ENCODE measurements around the gene PEX5L. TPM values are rescaled to one million over a fixed set of nuclear protein-coding genes. Genes with fewer than 3 reads are reported as not detected.

Gene PEX5L
- polyA plus RNA-seq, 1 of the 3 experiments (the other 2 are of a cell fraction): not detected

DNA sequence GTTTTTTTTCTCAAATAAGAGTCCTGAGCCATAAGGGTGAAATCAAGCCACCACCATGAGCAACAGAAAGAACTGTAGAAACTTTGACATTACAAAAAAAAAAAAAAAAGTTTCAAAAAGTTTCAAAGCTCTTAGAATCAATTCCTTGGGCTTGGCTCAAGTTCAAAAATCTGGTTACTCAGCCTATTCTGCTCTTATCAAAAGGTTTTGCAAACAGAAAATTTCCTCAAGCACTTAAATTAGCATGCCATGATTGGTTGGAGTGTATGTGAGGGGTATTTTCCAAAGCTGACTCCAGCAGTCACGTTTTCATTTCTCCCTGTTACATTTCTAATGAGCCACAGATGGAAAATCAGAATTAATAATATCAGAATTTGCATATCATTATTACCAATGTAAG, 12.1 kb upstream of the PEX5L start:
- no peak overlapping the region for H3K4me2 ChIP-seq
- H3K4me3 ChIP-seq (ENCODE audit: low read depth in 2 of 2, low read length in 1 of 2): no peak overlapping the region
- no peaks in the 10 kb centered on the region for H3K79me2 ChIP-seq (ENCODE audit: insufficient read depth)
- TF ChIP-seq, protein P1, sequence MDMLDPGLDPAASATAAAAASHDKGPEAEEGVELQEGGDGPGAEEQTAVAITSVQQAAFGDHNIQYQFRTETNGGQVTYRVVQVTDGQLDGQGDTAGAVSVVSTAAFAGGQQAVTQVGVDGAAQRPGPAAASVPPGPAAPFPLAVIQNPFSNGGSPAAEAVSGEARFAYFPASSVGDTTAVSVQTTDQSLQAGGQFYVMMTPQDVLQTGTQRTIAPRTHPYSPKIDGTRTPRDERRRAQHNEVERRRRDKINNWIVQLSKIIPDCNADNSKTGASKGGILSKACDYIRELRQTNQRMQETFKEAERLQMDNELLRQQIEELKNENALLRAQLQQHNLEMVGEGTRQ (IDR thresholded peaks at IDR 0.05; ENCODE audit: borderline replicate concordance, low read depth, low read length): no peak
- TF ChIP-seq GABPA (IDR thresholded peaks at IDR 0.05; ENCODE audit: low read depth): no peak
- TF ChIP-seq FOXM1 (IDR thresholded peaks at IDR 0.05; ENCODE audit: low read depth): no peak
- TF ChIP-seq TAF1 (IDR thresholded peaks at IDR 0.05; ENCODE audit: borderline replicate concordance, low read depth, low read length): no peak
- no peak for TF ChIP-seq SMC3 (IDR thresholded peaks at IDR 0.05; ENCODE audit: low read depth, low read length)
- TF ChIP-seq TEAD4 (IDR thresholded peaks at IDR 0.05; ENCODE audit: borderline replicate concordance, insufficient read depth): no peak
- no peak for TF ChIP-seq YY1 (IDR thresholded peaks at IDR 0.05; ENCODE audit: low read depth)
- TF ChIP-seq, protein P2, sequence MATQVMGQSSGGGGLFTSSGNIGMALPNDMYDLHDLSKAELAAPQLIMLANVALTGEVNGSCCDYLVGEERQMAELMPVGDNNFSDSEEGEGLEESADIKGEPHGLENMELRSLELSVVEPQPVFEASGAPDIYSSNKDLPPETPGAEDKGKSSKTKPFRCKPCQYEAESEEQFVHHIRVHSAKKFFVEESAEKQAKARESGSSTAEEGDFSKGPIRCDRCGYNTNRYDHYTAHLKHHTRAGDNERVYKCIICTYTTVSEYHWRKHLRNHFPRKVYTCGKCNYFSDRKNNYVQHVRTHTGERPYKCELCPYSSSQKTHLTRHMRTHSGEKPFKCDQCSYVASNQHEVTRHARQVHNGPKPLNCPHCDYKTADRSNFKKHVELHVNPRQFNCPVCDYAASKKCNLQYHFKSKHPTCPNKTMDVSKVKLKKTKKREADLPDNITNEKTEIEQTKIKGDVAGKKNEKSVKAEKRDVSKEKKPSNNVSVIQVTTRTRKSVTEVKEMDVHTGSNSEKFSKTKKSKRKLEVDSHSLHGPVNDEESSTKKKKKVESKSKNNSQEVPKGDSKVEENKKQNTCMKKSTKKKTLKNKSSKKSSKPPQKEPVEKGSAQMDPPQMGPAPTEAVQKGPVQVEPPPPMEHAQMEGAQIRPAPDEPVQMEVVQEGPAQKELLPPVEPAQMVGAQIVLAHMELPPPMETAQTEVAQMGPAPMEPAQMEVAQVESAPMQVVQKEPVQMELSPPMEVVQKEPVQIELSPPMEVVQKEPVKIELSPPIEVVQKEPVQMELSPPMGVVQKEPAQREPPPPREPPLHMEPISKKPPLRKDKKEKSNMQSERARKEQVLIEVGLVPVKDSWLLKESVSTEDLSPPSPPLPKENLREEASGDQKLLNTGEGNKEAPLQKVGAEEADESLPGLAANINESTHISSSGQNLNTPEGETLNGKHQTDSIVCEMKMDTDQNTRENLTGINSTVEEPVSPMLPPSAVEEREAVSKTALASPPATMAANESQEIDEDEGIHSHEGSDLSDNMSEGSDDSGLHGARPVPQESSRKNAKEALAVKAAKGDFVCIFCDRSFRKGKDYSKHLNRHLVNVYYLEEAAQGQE (IDR thresholded peaks at IDR 0.05; ENCODE audit: low read depth, low read length): no peak
- no peak for TF ChIP-seq GATA2 (CRISPR knock-in tag; IDR thresholded peaks at IDR 0.05)
- no peak for TF ChIP-seq TCF12 (IDR thresholded peaks at IDR 0.05)
- no peak for TF ChIP-seq RXRA (IDR thresholded peaks at IDR 0.05; ENCODE audit: borderline replicate concordance, low read depth)
- no peak for TF ChIP-seq MXI1 (IDR thresholded peaks at IDR 0.05; ENCODE audit: low read depth, low read length)
- TF ChIP-seq USF1 (IDR thresholded peaks at IDR 0.05; ENCODE audit: borderline replicate concordance, low read depth): no peak
- no peak for TF ChIP-seq EZH2phosphoT487 (IDR thresholded peaks at IDR 0.05; ENCODE audit: borderline replicate concordance, low read depth)
- no peak for TF ChIP-seq MEF2A (IDR thresholded peaks at IDR 0.05; ENCODE audit: borderline replicate concordance, low read depth)
- no peak for TF ChIP-seq IRF3 (IDR thresholded peaks at IDR 0.05; ENCODE audit: low read depth, low read length)
- H2AFZ ChIP-seq (ENCODE audit: low read depth): no peak overlapping the region
- CTCF ChIA-PET: no interaction called here
- H3K9ac ChIP-seq: no peak overlapping the region
- no peaks in the 10 kb centered on the region for H3K9me3 ChIP-seq
- DNase-seq: no peak
- no peaks in the 10 kb centered on the region for H3K9me2 ChIP-seq
- H3K27me3 ChIP-seq (ENCODE audit: insufficient read depth): no peaks in the 10 kb centered on the region
- no peak overlapping the region for H3K27ac ChIP-seq (ENCODE audit: low read depth in 2 of 2, low read length in 1 of 2)
- 0% methylated on average over 1 of the region's 1 CpG for WGBS (ENCODE audit: low lambda C conversion rate)
- no peaks in the 10 kb centered on the region for H3F3A ChIP-seq (replicated peaks; ENCODE audit: insufficient read depth)
- no peaks in the 10 kb centered on the region for H3K4me1 ChIP-seq (ENCODE audit: control insufficient read depth in 1 of 2, insufficient read depth in 2 of 2, low read depth in 1 of 2, low read length in 1 of 2)
- no peaks in the 10 kb centered on the region for H4K20me1 ChIP-seq (ENCODE audit: insufficient read depth)
- POLR2A ChIA-PET: no interaction called here
- H3K36me3 ChIP-seq (replicated peaks in 1 of 2; ENCODE audit: control insufficient read depth in 1 of 2, insufficient read depth in 2 of 2, low read length in 1 of 2): no peaks in the 10 kb centered on the region

Data from SK-N-SH (cell line).